T47D (cell line): ENCODE measurements around the gene FOLR1.

Source experiments
- DNase-seq, 2 experiments: peaks; one replicate each; pipeline versions ENCODE4 v3.0.0 to v3.0.0-alpha.2; 2011 to 2012; ENCODE audit warnings: low read depth in 1 of 2, low spot score in 1 of 2
- JUND ChIP-seq: IDR thresholded peaks from 2 replicates; pipeline ENCODE4 v1.6.1; 2012; ENCODE audit warnings: low read depth
- in situ Hi-C: cut with HindIII; loops from 2 replicates; pipeline ENCODE4 v1.10.0; 2016; ENCODE audit warnings: low sequenced_read_pairs, low pct_unique_long_range_greater_than_20kb

The FOLR1 gene

DNA sequence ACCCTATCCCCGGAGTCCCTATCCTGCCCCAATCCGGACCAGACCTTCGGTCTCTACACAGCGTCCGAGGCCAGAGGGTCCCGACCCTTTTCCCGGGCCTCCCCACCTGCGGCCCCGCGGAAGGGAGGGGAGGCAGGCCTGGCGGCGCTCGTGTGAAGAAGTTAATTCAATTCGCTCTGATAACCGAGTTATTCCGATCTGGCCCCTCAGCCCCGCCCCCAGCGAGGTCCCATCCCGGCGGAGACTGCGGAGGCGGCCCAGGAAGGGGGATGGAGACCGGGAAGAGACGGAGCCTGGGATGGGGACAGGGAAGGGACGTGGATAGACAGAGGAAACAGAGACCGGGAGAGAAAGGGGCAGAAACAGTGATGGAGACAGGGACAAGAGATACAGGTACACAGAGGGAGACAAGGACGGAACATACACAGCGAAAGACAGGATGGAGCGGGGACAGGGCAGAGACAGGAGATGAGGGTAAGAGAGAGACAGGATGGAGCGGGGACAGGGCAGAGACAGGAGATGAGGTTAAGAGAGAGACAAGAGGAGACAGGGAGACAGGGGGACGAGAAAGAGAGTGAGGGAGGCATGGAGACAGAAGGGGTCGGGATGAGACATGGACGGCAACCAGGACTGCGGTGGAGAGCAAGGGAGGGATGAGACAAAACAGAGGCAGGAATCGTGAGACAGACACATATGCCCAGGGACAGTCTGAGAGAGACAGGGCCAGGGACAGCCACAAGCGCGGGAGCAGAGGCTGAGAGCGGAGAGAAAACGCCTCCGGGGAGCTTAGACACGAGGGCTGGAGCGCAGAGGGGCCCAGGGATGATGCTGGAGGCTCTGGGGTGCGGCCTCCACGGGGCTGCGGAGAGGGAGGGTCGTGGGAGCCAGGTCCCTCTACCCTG lies 52.7 kb downstream of the FOLR1 start:
- in situ Hi-C loops = no loop called here
- no peak for TF ChIP-seq JUND
- DNase-seq = no peak

DNA sequence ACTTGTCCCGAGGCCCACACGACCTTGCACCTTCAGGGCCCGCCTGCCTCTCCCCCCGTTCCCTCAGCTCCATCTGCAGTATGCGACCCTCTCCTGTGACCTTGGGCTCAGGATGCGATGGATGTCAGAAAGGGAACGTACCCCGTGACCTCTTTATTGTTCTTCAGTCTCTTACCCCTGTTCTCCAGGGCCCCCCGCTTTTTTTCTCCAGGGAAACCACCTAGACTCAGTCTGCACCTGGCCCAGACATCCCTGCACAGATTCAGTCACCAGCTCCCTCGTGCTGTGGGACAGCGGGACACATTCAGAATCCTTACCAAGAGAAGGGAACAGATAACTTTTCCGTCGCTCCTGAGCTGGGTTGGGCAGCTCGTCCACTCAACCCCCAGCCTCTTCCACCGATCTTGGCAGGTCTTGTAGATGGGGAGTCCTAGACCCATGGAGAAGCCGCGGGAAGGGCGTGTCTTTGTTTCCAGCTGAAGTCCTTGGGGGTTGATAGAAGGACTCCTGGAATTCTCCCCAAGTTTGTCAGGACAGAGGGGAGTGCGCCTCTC lies 53.4 kb downstream of the FOLR1 start:
- in situ Hi-C loops = no loop called here
- TF ChIP-seq JUND = no peak
- DNase-seq = no peak
